Stimulated activated naive CD8-positive, alpha-beta T cell treated with anti-CD3 and anti-CD28 coated beads, Interleukin-15, Interleukin-2, amounts not matched to agents 100 ng/mL and 50 ng/mL, for 24 hours (primary cell): ENCODE data around the gene DNAJC16.
"Not testable (repeated sequence)": the region's sequence is repeated elsewhere in the genome, so short reads cannot be mapped to it uniquely, and the experiment has no call there.

Source experiments
- H3K27ac Mint-ChIP-seq: one replicate; pipeline ENCODE4 v1.8.0; 2021; ENCODE audit warnings: mild to moderate bottlenecking, mixed read lengths
- H3K27me3 Mint-ChIP-seq: one replicate; pipeline ENCODE4 v1.8.0; 2021; ENCODE audit warnings: mixed read lengths
- H3K36me3 Mint-ChIP-seq: one replicate; pipeline ENCODE4 v1.8.0; 2021; ENCODE audit warnings: low read depth, mixed read lengths
- H3K4me1 Mint-ChIP-seq: one replicate; pipeline ENCODE4 v1.8.0; 2021; ENCODE audit warnings: low read depth, mixed read lengths
- H3K4me3 Mint-ChIP-seq: one replicate; pipeline ENCODE4 v1.8.0; 2021; ENCODE audit warnings: mild to moderate bottlenecking, mixed read lengths
- H3K9me3 Mint-ChIP-seq: one replicate; pipeline ENCODE4 v1.8.0; 2021; ENCODE audit warnings: mixed read lengths

Gene DNAJC16

DNA sequence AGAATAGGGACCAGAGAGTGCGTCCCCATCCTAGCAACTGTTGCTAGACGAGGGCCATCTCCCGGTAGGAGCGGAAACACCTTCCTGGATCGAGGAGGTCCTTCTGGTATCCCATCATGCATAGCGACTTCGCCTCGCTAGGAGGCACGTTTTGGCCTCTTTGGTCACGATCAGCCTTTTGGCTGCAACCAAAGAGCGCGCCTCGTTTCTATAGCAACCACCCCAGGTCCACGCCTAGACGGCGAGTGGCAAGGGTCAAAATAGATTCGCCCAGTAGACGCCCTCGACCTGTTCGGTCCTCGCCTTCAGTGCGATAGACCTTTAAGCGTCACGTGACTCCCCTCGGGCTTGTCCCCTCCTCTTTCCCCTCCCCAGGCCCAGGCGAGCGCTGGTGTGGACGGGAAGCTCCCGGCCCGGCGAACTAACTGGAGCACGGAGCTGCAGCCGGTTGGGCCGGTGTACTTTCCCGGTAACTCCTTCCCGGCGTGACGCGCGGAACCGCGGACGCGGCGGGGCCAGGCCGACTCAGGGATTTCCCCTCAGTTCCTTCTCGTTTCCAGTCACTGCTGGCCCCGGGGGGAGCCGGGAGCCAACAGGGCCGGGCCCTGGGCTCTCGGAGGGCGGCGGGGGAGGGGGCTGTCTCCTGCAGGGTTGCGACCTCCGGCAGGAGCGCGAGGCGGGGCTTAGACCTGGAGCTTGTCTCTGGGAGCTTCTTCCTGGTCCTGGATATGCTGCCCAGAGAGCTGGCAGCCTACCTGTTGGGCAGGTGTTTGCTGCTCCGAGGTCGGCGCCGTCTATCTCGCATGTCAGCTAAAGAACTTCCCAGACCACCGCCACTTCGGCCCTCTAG is at the start of gene DNAJC16:
TSS of gene DNAJC16 (plus strand) at position 359 of the 850 bp plus-strand sequence. CDS start 2,258 bp downstream, outside the sequence.
- Mint-ChIP-seq H3K36me3 (peaks cover 10% of the 10 kb centered on the region), H3K27ac (peak within 1 kb of the TSS; percentile 98), H3K4me3 (peak within 1 kb of the TSS; percentile 82), H3K9me3 (no peaks in the 10 kb centered on the region), H3K27me3 (no peaks in the 10 kb centered on the region), H3K4me1 (peaks cover 58% of the 10 kb centered on the region)

DNA sequence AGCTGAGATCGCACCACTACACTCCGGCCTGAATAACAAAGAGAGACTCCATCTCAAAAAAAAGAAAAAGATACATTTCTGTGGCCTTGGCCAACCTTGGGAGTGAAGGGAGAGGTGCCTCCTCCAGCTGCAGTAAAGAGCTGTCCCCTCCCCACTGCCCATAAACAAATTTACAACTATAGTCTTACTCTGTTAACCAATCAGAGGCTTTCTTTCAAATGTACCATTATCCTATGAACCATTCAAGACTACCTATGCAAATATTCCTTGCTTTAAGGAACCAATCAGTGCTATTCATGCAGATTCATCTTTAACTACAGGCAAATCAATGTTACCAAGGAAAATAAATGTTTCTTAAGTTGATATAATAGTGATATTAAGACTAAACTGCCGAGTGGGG is 49.7 kb upstream of the DNAJC16 start:
- Mint-ChIP-seq H3K4me1 (no peaks in the 10 kb centered on the region), H3K9me3 (no peaks in the 10 kb centered on the region), H3K4me3 (no peak overlapping the region), H3K36me3 (no peaks in the 10 kb centered on the region), H3K27ac (no peak overlapping the region), H3K27me3 (no peaks in the 10 kb centered on the region)

DNA sequence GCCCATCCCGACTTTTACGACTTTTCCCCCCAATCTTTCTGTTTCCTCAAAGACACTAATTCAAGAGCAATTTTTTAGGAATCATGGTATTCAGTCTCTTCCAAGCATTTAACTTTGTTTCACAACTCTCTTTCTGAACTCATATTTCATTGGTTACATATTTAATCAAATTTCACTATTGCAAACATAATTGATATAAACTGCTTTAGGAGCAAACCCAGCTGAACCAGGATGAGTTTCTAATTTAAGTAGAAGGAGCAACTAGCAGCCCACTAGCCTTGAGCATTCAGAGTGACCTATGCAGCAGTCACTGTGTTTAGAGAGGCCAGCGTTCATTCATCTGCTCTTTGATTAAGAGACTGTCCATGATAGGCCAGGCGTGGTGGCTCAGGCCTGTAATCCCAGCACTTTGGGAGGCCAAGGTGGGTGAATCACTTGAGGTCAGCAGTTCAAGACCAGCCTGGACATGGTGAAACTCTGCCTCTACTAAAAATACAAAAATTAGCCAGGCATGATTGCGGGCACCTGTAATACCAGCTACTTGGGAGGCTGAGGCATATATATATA is 48.9 kb upstream of the DNAJC16 start:
- Mint-ChIP-seq H3K4me3 (no peak overlapping the region), H3K4me1 (no peaks in the 10 kb centered on the region), H3K27ac (no peak overlapping the region), H3K36me3 (no peaks in the 10 kb centered on the region), H3K27me3 (no peaks in the 10 kb centered on the region), H3K9me3 (no peaks in the 10 kb centered on the region)

DNA sequence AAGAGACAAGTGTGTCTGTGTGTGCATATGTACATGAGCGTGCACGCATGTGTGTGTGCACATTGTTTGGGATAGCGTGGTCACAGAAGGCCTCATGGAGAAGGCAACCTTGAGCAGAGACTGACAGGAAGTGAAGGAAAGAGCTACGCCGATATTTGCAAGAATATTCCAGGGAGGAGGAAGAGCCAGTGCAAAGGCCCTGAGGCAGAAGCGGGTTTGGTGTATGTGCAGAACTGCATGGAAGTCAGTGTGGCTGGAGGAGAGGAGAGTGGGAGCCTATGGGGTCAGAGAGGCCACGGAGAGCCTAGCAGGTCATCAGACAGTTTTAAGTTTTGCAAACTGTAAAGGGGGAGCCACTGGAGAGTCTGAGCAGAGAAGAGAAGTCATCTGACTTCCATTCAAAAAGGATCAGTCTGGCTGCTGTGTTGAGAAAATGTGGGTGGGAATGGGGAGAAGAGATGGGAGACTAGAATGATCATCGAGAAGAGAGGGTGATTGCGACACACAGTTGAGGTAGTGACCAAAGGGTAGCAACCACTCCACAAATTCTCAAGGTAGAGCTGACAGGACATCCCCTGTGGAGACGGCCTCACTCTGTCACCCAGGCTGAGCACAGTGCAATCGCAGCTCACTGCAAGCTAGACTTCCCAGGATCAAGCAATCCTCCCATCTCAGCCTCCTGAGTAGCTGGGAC is 46.8 kb upstream of the DNAJC16 start:
- H3K27me3 Mint-ChIP-seq: no peaks in the 10 kb centered on the region
- H3K4me3 Mint-ChIP-seq: no peak overlapping the region
- H3K27ac Mint-ChIP-seq: no peak overlapping the region
- no peaks in the 10 kb centered on the region for H3K36me3 Mint-ChIP-seq
- H3K9me3 Mint-ChIP-seq: no peaks in the 10 kb centered on the region
- no peaks in the 10 kb centered on the region for H3K4me1 Mint-ChIP-seq

DNA sequence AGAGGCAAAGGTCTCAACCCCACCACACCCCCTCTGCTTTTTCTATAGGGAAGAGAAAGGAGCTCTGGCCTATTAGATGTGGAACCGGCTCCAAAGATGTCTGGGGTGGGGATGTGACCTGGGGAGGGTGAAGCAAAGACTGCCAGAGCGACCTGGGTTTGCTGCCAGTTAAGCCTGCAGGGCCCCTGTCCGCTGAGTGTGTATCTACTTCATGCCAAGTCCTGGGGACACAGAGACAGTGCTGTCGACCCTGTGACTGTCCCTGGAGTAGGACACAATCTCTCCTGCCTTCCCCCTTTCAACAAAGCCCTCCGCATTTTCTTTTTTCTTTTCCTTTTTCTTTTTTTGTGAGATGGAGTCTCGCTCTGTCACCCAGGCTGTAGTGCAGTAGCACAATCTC is 44.2 kb upstream of the DNAJC16 start:
- not testable (repeated sequence) for H3K36me3 Mint-ChIP-seq, H3K9me3 Mint-ChIP-seq, H3K4me1 Mint-ChIP-seq, H3K27ac Mint-ChIP-seq, H3K4me3 Mint-ChIP-seq, H3K27me3 Mint-ChIP-seq

DNA sequence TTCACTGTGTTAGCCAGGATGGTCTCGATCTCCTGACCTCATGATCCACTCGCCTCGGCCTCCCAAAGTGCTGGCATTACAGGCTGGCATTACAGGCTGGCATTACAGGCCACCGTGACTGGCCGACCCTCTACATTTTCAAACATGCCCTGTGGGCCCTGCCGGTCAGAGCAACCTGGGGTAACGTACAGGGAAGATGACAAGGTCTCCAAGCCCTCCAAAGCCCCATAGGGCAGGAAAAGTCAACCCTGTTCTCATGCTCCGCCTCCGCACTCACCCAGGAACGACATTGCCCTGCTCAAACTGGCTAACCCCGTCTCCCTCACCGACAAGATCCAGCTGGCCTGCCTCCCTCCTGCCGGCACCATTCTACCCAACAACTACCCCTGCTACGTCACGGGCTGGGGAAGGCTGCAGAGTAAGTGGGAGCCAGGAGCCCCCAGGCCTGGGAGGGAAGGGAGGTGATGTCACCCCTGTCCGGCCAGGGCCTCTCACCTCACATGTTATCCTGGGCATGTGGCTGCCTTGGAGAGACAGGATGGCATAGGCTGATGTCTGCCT is 43.6 kb upstream of the DNAJC16 start:
- not testable (repeated sequence) for H3K4me1 Mint-ChIP-seq, H3K27me3 Mint-ChIP-seq

DNA sequence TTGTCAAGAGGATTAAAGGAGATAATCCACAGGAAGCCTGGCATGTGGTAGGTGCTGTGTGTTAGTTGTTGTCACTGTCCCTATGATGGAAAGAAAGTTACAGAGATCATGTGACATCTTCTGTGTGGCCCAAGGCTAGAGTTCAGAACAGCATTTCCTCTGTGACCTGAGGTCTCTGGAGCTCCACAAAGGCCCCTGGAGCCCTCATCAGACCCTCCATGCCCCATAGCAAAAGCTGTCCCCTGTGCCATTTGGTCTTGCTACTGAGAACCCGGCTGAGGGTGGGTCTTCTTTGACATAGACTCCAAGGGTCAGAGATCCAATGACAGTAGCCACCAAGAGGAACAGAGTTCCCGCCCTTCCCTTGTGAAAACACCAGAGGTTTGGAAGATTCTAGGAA is 42.7 kb upstream of the DNAJC16 start:
- H3K4me1 Mint-ChIP-seq: no peaks in the 10 kb centered on the region
- peaks cover 4% of the 10 kb centered on the region for H3K36me3 Mint-ChIP-seq
- H3K4me3 Mint-ChIP-seq: no peak overlapping the region
- no peaks in the 10 kb centered on the region for H3K27me3 Mint-ChIP-seq
- no peaks in the 10 kb centered on the region for H3K9me3 Mint-ChIP-seq
- no peak overlapping the region for H3K27ac Mint-ChIP-seq

More for the DNA sequence above, 43.6 kb upstream of the DNAJC16 start:
- not testable (repeated sequence) for H3K27ac Mint-ChIP-seq, H3K4me3 Mint-ChIP-seq, H3K36me3 Mint-ChIP-seq, H3K9me3 Mint-ChIP-seq

DNA sequence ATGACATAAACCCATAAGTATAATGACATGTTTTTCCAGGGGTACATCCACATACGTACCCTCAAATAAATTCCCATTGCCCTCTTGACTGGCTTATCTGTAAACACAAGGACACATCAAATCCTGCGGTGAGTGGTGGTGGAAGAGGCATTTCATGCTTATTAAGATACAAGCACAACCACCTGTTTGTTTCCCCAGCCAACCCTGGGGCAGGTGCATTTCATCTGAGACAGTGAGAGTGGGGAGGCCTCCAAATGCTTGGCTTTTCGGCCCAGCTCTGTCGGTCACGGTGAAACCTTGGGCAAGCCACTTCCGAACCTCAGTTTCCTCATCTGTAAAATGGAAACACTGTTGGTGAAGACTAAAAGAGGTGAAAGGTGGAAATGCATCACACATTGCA is 42.2 kb upstream of the DNAJC16 start:
- not testable (repeated sequence) for H3K27ac Mint-ChIP-seq, H3K36me3 Mint-ChIP-seq, H3K4me3 Mint-ChIP-seq, H3K4me1 Mint-ChIP-seq, H3K27me3 Mint-ChIP-seq, H3K9me3 Mint-ChIP-seq

DNA sequence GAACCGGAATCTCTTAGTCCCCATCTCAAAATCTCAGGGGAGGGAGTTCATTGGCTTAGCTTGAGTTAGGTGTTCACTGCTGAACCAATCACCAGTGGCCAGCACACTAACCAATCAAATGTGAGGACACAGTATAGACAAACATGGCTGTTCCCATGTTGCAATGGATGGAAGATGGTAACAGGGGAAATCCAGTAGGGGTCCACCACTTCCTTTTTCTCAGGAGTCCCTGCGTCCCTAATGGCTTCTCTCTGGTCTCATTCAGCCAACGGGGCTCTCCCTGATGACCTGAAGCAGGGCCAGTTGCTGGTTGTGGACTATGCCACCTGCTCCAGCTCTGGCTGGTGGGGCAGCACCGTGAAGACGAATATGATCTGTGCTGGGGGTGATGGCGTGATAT is 41.0 kb upstream of the DNAJC16 start:
- H3K27me3 Mint-ChIP-seq: no peaks in the 10 kb centered on the region
- H3K36me3 Mint-ChIP-seq: peaks cover 4% of the 10 kb centered on the region
- H3K4me3 Mint-ChIP-seq: no peak overlapping the region
- no peaks in the 10 kb centered on the region for H3K4me1 Mint-ChIP-seq
- no peak overlapping the region for H3K27ac Mint-ChIP-seq
- no peaks in the 10 kb centered on the region for H3K9me3 Mint-ChIP-seq

DNA sequence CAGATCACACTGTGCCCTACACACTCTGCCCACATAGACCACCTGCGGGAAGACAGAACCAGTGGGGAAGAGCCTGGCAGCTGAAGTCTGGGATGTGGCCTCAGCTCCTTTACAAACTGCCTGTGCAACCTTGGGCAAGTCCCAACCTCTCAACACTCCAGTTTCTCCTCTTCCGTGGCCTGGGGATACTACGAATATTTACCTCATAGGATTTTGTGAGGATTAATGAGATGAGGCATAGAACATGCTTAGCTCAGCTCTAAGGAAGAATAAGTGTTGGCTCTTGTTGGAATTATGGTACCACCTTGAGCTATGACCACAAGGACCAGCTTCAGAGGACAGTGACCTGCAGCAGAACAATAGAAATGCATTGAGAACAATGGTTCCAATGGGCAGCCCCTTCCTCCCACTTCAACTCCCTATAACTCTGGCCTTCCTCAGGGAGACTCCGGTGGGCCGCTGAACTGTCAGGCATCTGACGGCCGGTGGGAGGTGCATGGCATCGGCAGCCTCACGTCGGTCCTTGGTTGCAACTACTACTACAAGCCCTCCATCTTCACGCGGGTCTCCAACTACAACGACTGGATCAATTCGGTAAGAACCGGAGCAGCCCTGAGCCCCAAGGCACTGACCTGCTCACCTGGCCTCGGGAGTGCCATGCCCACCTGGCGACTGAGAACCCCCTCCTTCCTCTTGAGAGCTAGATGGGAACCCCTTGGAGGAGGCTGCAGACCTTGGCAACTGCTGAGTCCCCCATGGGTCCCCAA is 39.6 kb upstream of the DNAJC16 start:
- not testable (repeated sequence) for H3K36me3 Mint-ChIP-seq, H3K4me1 Mint-ChIP-seq, H3K9me3 Mint-ChIP-seq, H3K27me3 Mint-ChIP-seq, H3K27ac Mint-ChIP-seq, H3K4me3 Mint-ChIP-seq

DNA sequence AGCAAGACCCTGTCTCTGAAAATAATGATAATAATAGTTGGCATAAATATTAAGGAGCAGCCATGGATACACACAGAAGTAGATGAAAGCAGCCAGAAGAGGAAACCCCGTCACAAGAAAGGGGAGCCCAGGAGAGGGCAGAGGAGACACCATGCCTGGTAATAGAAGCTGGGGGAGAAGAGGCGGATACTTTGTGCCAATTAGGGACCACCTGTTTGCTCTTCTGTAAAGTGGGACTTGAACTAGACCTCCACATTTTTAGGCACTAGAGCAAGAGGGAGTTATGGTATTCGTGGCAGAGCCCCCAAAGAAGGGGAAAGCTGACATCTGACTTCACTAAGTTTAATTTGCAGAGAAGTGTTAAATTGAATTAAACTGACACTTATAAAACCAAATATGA is 38.3 kb upstream of the DNAJC16 start:
- Mint-ChIP-seq H3K4me1 (no peaks in the 10 kb centered on the region), H3K27ac (no peak overlapping the region), H3K4me3 (no peak overlapping the region), H3K27me3 (no peaks in the 10 kb centered on the region), H3K9me3 (no peaks in the 10 kb centered on the region), H3K36me3 (peaks cover 8% of the 10 kb centered on the region)

DNA sequence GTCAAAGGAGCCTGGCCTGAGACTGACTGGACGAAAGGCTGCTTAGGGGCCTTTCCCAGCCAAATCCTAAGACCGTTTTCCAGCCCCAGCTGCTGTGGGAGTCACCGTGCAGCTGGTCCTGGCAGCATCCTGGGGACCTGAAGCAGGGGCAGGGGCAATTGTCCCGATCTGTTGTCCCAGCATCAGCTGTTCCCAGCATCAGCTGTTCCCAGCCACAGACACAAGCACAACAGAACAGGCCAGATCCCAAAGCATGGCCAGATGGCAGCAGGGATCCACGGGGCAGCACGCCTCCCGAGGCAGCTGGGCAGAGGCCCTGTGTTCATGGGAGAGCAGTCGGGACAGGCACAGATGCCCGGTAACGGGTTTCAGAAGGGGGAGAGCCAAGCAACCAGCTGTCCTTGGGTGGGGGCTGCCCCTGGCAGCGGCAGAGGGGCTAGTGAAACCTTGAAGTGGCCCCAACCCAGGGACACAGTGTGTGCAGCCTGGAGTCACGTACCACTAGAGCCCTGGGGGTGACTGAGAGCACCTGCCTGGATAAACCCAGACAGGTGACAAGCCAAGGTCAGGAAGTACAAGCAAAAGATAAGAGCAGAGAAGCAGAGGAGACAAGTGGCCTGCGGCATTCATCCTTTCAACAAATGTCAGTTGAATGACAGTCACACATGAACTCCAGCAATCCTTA is 37.5 kb upstream of the DNAJC16 start:
- peaks cover 8% of the 10 kb centered on the region for H3K36me3 Mint-ChIP-seq
- no peak overlapping the region for H3K4me3 Mint-ChIP-seq
- no peaks in the 10 kb centered on the region for H3K4me1 Mint-ChIP-seq
- no peaks in the 10 kb centered on the region for H3K9me3 Mint-ChIP-seq
- H3K27ac Mint-ChIP-seq: no peak overlapping the region
- no peaks in the 10 kb centered on the region for H3K27me3 Mint-ChIP-seq

DNA sequence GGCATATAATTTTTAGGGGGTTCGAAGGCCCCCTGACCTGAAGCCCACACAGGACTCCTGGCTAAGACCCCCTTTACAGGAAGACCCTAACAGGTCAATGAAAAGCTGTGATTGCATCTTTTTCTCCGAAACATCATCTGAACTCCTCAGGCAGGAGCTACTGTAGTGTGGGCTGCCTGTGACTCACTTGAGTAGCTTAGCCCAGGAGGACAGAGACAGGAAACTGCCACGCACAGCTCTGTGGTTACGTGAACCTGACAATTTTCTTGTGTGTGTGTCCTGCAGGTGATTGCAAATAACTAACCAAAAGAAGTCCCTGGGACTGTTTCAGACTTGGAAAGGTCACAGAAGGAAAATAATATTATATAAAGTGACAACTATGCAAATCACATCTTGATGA is 35.6 kb upstream of the DNAJC16 start:
- H3K27ac Mint-ChIP-seq, H3K4me1 Mint-ChIP-seq, H3K27me3 Mint-ChIP-seq, H3K36me3 Mint-ChIP-seq, H3K9me3 Mint-ChIP-seq, H3K4me3 Mint-ChIP-seq: not testable (repeated sequence)

DNA sequence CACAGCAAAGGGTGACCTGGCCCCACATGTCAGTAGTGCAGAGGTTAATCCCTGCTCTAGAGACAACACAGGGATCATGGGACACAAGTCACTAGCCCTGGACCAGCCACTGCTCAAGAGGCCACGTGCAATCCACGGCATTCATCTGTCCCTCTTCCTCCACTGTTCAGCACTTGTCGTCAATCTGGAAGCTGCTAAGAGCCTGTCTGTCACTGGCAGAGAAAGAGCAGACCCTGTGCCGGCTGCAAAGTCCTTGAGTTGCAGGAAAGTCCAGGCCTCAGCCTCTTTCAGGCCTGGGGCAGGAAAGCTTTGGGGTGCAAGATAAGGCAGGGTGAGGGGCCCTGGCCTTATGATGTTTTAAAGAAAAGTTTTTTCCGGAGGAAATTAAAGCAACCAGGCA is 34.1 kb upstream of the DNAJC16 start:
- peaks cover 4% of the 10 kb centered on the region for H3K36me3 Mint-ChIP-seq
- no peaks in the 10 kb centered on the region for H3K9me3 Mint-ChIP-seq
- no peaks in the 10 kb centered on the region for H3K27me3 Mint-ChIP-seq
- no peak overlapping the region for H3K4me3 Mint-ChIP-seq
- H3K4me1 Mint-ChIP-seq: no peaks in the 10 kb centered on the region
- no peak overlapping the region for H3K27ac Mint-ChIP-seq
